Esophagus muscularis mucosa (tissue), 3 donors: Measurements from ENCODE around the gene MLLT3.

ENCODE experiments used
- CTCF ChIP-seq, 3 experiments: fragments of 200-600 bp in 2 of 3; fragments of 450-650 bp in 1 of 3; sonication (generic) in 2 of 3; IDR thresholded peaks; one replicate each; pipeline ENCODE4 v1.5.1; 2017 to 2019; ENCODE audit warnings: antibody characterized with exemption in 3 of 3, mild to moderate bottlenecking in 2 of 3, moderate library complexity in 1 of 3
- POLR2A ChIP-seq: fragments of 450-650 bp; IDR thresholded peaks from one replicate; pipeline ENCODE4 v1.6.1; 2017; ENCODE audit warnings: antibody characterized with exemption, moderate library complexity, mild to moderate bottlenecking, low read depth
- POLR2AphosphoS5 ChIP-seq, 2 donors: sonication (generic); formaldehyde crosslinking; IDR thresholded peaks; one replicate each; pipeline ENCODE4 v1.6.1; 2017; ENCODE audit warnings: antibody characterized with exemption in 2 of 2

GRCh38 chr9:20642045-20642444, 19.7 kb upstream of the MLLT3 start:
- TF ChIP-seq POLR2A: no peak
- TF ChIP-seq CTCF (IDR thresholded peaks at IDR 0.05): no peak
- TF ChIP-seq POLR2AphosphoS5 (IDR thresholded peaks at IDR 0.05): no peak
